GM12878 (cell line): ENCODE results near the gene TBX22. TPM values are rescaled to one million over a fixed set of nuclear protein-coding genes. Genes with fewer than 3 reads are reported as not detected.

ENCODE experiments used
- ATAC-seq: fragments of 200-7000 bp; cut with Tn5 transposase; 3 replicates; pipeline ENCODE4 v1.9.1; 2020; ENCODE audit warnings: mild to moderate bottlenecking, moderate library complexity
- BruUV-seq: library from RNA; stranded (reverse); fragments of 400-500 nt; replicated peaks from 2 replicates; lab custom pipeline; 2021; lab: Mats Ljungman, UMichigan
- CTCF ChIA-PET: fragments of 300-600 bp; sonication (Branson Sonifier 250); formaldehyde crosslinking; extraction: SDS; loops from one replicate; lab custom pipeline; 2021; ENCODE audit warnings: inconsistent platforms; lab: Yijun Ruan, JAX
- POLR2A ChIA-PET: fragments of 350-600 bp; formaldehyde crosslinking; extraction: SDS; loops from one replicate; lab custom pipeline; 2021; ENCODE audit warnings: inconsistent platforms; lab: Charles Lee
- RAD21 ChIA-PET: fragments of 300-600 bp; sonication (Branson Sonifier 250); formaldehyde crosslinking; loops from one replicate; lab custom pipeline; 2023; ENCODE audit warnings: antibody characterized with exemption; ENCODE audit not compliant: unreplicated experiment; lab: Charles Lee
- SMC1A ChIA-PET: fragments of 300-600 bp; sonication (Branson Sonifier 250); formaldehyde crosslinking; loops from one replicate; lab custom pipeline; 2023; ENCODE audit not compliant: unreplicated experiment, uncharacterized antibody; lab: Charles Lee
- DNase-seq: peaks from one replicate; pipeline ENCODE4 v3.0.0-alpha.2; 2011; ENCODE audit warnings: low read depth, low spot score
- FAIRE-seq: peaks from 3 replicates; lab custom pipeline; 2011; peaks lifted over from hg19 to GRCh38; lab: Jason Lieb, UNC
- H2AFZ ChIP-seq: 2 replicates; pipeline ENCODE4 v1.6.0; 2011; ENCODE audit warnings: low read depth, low read length, control low read depth; ENCODE audit not compliant: control insufficient read depth
- H3K27ac ChIP-seq: 2 replicates; pipeline ENCODE4 v1.5.1; 2011; ENCODE audit warnings: control low read depth; ENCODE audit not compliant: control insufficient read depth, insufficient read depth
- H3K27me3 ChIP-seq, 2 experiments: replicated peaks in 1 of 2; 2 replicates each; pipeline versions ENCODE4 v1.6.0 to v1.6.1; 2011; ENCODE audit warnings: low read length in 1 of 2; ENCODE audit not compliant: control insufficient read depth in 2 of 2, insufficient read depth in 2 of 2
- H3K36me3 ChIP-seq, 2 experiments: 2 replicates each; pipeline ENCODE4 v1.5.1; 2011; ENCODE audit warnings: low read length in 1 of 2; ENCODE audit not compliant: control insufficient read depth in 2 of 2, insufficient read depth in 2 of 2
- H3K4me1 ChIP-seq: 2 replicates; pipeline ENCODE4 v1.6.1; 2011; ENCODE audit warnings: mild to moderate bottlenecking, low read length, moderate library complexity, mixed read lengths; ENCODE audit not compliant: control insufficient read depth, insufficient read depth
- H3K4me2 ChIP-seq: 2 replicates; pipeline ENCODE4 v1.6.0; 2011; ENCODE audit warnings: control low read depth; ENCODE audit not compliant: control insufficient read depth, insufficient read depth
- H3K4me3 ChIP-seq: fragments of 200-600 bp; sonication (generic); 2 replicates; pipeline ENCODE4 v1.5.1; 2016
- H3K79me2 ChIP-seq: 2 replicates; pipeline ENCODE4 v1.6.0; 2011; ENCODE audit warnings: low read length; ENCODE audit not compliant: control insufficient read depth, insufficient read depth
- H3K9ac ChIP-seq: 2 replicates; pipeline ENCODE4 v1.8.0; 2011; ENCODE audit warnings: low read length, control low read depth, mixed read lengths; ENCODE audit not compliant: control insufficient read depth, insufficient read depth
- H3K9me3 ChIP-seq: replicated peaks from 3 replicates; pipeline ENCODE4 v1.5.1; 2011; ENCODE audit warnings: mild to moderate bottlenecking, low read length; ENCODE audit not compliant: control insufficient read depth, insufficient read depth
- H4K20me1 ChIP-seq: 2 replicates; pipeline ENCODE4 v1.6.0; 2011; ENCODE audit not compliant: control insufficient read depth, insufficient read depth
- E2F8 ChIP-seq: fragments of 450-650 bp; IDR thresholded peaks from 2 replicates; pipeline ENCODE4 v1.6.1; 2018; ENCODE audit warnings: mild to moderate bottlenecking, low read depth, moderate library complexity; ENCODE audit not compliant: partially characterized antibody
- HDAC6 ChIP-seq: fragments of 200-600 bp; sonication (generic); IDR thresholded peaks from one replicate; pipeline ENCODE4 v1.8.0; 2017; ENCODE audit warnings: antibody characterized with exemption; ENCODE audit not compliant: unreplicated experiment
- IKZF1 ChIP-seq: fragments of 450-650 bp; conservative IDR thresholded peaks from 2 replicates; pipeline ENCODE4 v1.6.1; 2017; ENCODE audit warnings: antibody characterized with exemption, mild to moderate bottlenecking
- MEF2B ChIP-seq: fragments of 450-650 bp; IDR thresholded peaks from 2 replicates; pipeline ENCODE4 v1.6.1; 2018; ENCODE audit warnings: mild to moderate bottlenecking, moderate library complexity; ENCODE audit not compliant: partially characterized antibody, poor library complexity, severe bottlenecking
- MYC ChIP-seq: IDR thresholded peaks from 2 replicates; pipeline ENCODE4 v1.6.1; 2011; ENCODE audit warnings: mild to moderate bottlenecking, low read length, moderate library complexity, inconsistent platforms; ENCODE audit not compliant: insufficient read depth, insufficient replicate concordance, insufficient read length, severe bottlenecking
- PAX8 ChIP-seq: fragments of 450-650 bp; IDR thresholded peaks from 2 replicates; pipeline ENCODE4 v1.6.1; 2017; ENCODE audit warnings: mild to moderate bottlenecking, moderate library complexity
- SKIL ChIP-seq: fragments of 450-650 bp; IDR thresholded peaks from 2 replicates; pipeline ENCODE4 v1.6.1; 2017; ENCODE audit warnings: mild to moderate bottlenecking, low read depth, inconsistent platforms; ENCODE audit not compliant: poor library complexity, severe bottlenecking
- USF2 ChIP-seq: IDR thresholded peaks from 2 replicates; pipeline ENCODE4 v1.6.1; 2011; ENCODE audit warnings: low read depth, low read length, improper control_type of control experiment, borderline replicate concordance
- ZNF24 ChIP-seq: fragments of 450-650 bp; IDR thresholded peaks from 2 replicates; pipeline ENCODE4 v1.6.1; 2017; ENCODE audit warnings: antibody characterized with exemption, mild to moderate bottlenecking
- ZNF622 ChIP-seq: fragments of 450-650 bp; IDR thresholded peaks from 2 replicates; pipeline ENCODE4 v1.6.1; 2017; ENCODE audit warnings: mild to moderate bottlenecking, inconsistent platforms
- WGBS: methylation state at CpG from one replicate; pipeline ENCODE4 v1.1.6; 2016; ENCODE audit warnings: low lambda C conversion rate; ENCODE audit not compliant: insufficient replicate concordance, insufficient coverage; ENCODE audit errors: missing lambda C conversion rate; 5-methylcytosine and 5-hydroxymethylcytosine counted together
- in situ Hi-C: fragments of 300-500 bp; cut with MboI; formaldehyde crosslinking; loops from 9 replicates; pipeline ENCODE4 v1.14.3; 2018; ENCODE audit warnings: mixed read lengths
- intact Hi-C: fragments of 100-400 bp; cut with micrococcal nuclease; formaldehyde crosslinking; loops from one replicate; pipeline ENCODE4 v1.14.2; 2022; ENCODE audit not compliant: unreplicated experiment
- polyA plus RNA-seq, 11 experiments: library from polyadenylated mRNA; depleted of rRNA in 4 of 11; unstranded in 6 of 11; stranded (reverse) in 5 of 11; fragments of >200 nt; fragmentation: Nextera tagmentation in 4 of 11; fragmentation: Illumina TruSeq in 1 of 11; extraction: Ambion mirVana in 4 of 11; extraction: Trizol in 1 of 11; gene quantifications; 1 replicate in 1 of 11; 2 replicates in 10 of 11; pipeline versions ENCODE4 v1.2.1 to v1.2.3, GENCODE V29; 2011 to 2016; ENCODE audit warnings: inconsistent platforms in 2 of 11, missing spikeins in 2 of 11, low read depth in 1 of 11
- total RNA-seq, 4 experiments: library from RNA; depleted of rRNA in 3 of 4; stranded (reverse); fragments of >200 nt in 3 of 4; fragmentation: Illumina TruSeq in 1 of 4; extraction: Trizol in 1 of 4; gene quantifications; 2 replicates each; pipeline versions ENCODE4 v1.2.1 to v1.2.3, GENCODE V29; 2013 to 2021

The TBX22 gene
- total and polyA plus RNA-seq, 10 of the 15 experiments (the other 5 are each of a cell fraction or from before 2014, with no cell fraction given) = 0.35 TPM; not detected in 9

GRCh38 chrX:80011522-80011921 lies 3.0 kb upstream of the TBX22 start:
- DNase-seq (no peak), FAIRE-seq (no peak), ATAC-seq (no peak)
- Histone ChIP-seq H2AFZ (no peak overlapping the region), H3K27me3 (no peaks in the 10 kb centered on the region), H3K4me1 (no peaks in the 10 kb centered on the region), H4K20me1 (no peaks in the 10 kb centered on the region), H3K9ac (no peak overlapping the region), H3K79me2 (no peaks in the 10 kb centered on the region), H3K27ac (no peak overlapping the region), H3K36me3 (no peaks in the 10 kb centered on the region), H3K9me3 (no peaks in the 10 kb centered on the region), H3K4me2 (no peak overlapping the region), H3K4me3 (no peak overlapping the region)
- no TSS peak for BruUV-seq
- 53% methylated on average over 10 of the region's 10 CpGs for WGBS
- ChIA-PET SMC1A (interaction anchor here (0.7 kb wide), 1 partner anchor 233 kb away, joined by 3 read pairs; no protein-coding TSS in a partner anchor), RAD21 (no interaction called here), POLR2A (no interaction called here), CTCF (no interaction called here)
- intact Hi-C loops (no loop called here), in situ Hi-C loops (no loop called here)
- TF ChIP-seq IKZF1 = no peak
- no peak for TF ChIP-seq E2F8
- no peak for TF ChIP-seq MYC
- no peak for TF ChIP-seq ZNF24
- TF ChIP-seq USF2 = no peak
- TF ChIP-seq PAX8 = no peak
- TF ChIP-seq SKIL = no peak
- no peak for TF ChIP-seq MEF2B
- TF ChIP-seq ZNF622 = no peak
- TF ChIP-seq HDAC6 = no peak
